Kidney (tissue), 14 donors: Measurements from ENCODE around the gene SMG6. TPM values are rescaled to one million over a fixed set of nuclear protein-coding genes. Genes with fewer than 3 reads are reported as not detected.

Experiments used
- DNase-seq, 5 donors: peaks; one replicate each; pipeline ENCODE4 v3.0.0-alpha.2; 2013 to 2020
- FAIRE-seq: peaks from 2 replicates; lab custom pipeline; 2012; peaks lifted over from hg19 to GRCh38; lab: Jason Lieb, UNC
- H3K27ac ChIP-seq, 2 donors: one replicate each; pipeline ENCODE4 v1.7.0; 2013; ENCODE audit warnings: low read depth in 2 of 2, low read length in 2 of 2, inconsistent platforms in 1 of 2
- H3K27me3 ChIP-seq: one replicate; pipeline ENCODE4 v1.7.1; 2013; ENCODE audit warnings: low read length, inconsistent platforms; ENCODE audit not compliant: control insufficient read depth, insufficient read depth
- H3K36me3 ChIP-seq, 3 donors: one replicate each; pipeline versions ENCODE4 v1.7.0 to v1.7.1; 2013; ENCODE audit warnings: low read length in 3 of 3, control low read depth in 1 of 3, inconsistent platforms in 1 of 3; ENCODE audit not compliant: insufficient read depth in 3 of 3, control insufficient read depth in 2 of 3
- H3K4me1 ChIP-seq, 3 donors: one replicate each; pipeline versions ENCODE4 v1.7.0 to v1.7.1; 2013; ENCODE audit warnings: low read length in 3 of 3, inconsistent platforms in 1 of 3, low read depth in 1 of 3; ENCODE audit not compliant: control insufficient read depth in 2 of 3, insufficient read depth in 2 of 3
- H3K4me3 ChIP-seq, 3 donors: one replicate each; pipeline versions ENCODE4 v1.7.0 to v1.8.1; 2013; ENCODE audit warnings: low read length in 3 of 3, control low read depth in 1 of 3, inconsistent platforms in 1 of 3
- H3K9ac ChIP-seq, 3 donors: one replicate each; pipeline versions ENCODE4 v1.7.0 to v1.7.1; 2013; ENCODE audit warnings: low read length in 3 of 3, control low read depth in 1 of 3, inconsistent platforms in 1 of 3
- H3K9me3 ChIP-seq, 3 donors: one replicate each; pipeline versions ENCODE4 v1.7.0 to v1.7.1; 2013; ENCODE audit warnings: low read length in 3 of 3, control low read depth in 1 of 3, inconsistent platforms in 1 of 3; ENCODE audit not compliant: control insufficient read depth in 2 of 3, insufficient read depth in 1 of 3
- intact Hi-C: fragments of 100-400 bp; cut with DNase I; formaldehyde crosslinking; loops from one replicate; pipeline ENCODE4 v1.11.1; 2022
- polyA plus RNA-seq: library from polyadenylated mRNA; stranded (reverse); fragments of 350-450 nt; fragmentation: Illumina TruSeq; extraction: RNeasy Lipid Tissue Mini Kit (QIAGEN cat#74804); gene quantifications from one replicate; pipeline ENCODE4 v1.2.3, GENCODE V29; 2014; ENCODE audit warnings: low read depth, low replicate concordance; ENCODE audit not compliant: insufficient read depth
- total RNA-seq: library from RNA; stranded (reverse); fragmentation: NEBNext Ultra II Directional; extraction: Animal tissue kit (Norgen Biotek cat#: 25700); gene quantifications from one replicate; pipeline ENCODE4 v1.2.1, GENCODE V29; 2021
- TF ChIP-seq, protein P1 (sequence below): IDR thresholded peaks from 3 replicates; pipeline ENCODE4 v1.5.1; 2012; ENCODE audit warnings: mild to moderate bottlenecking, moderate library complexity, borderline replicate concordance; ENCODE audit not compliant: insufficient read depth; ENCODE audit errors: extremely low read depth
- donor health status: control.
- donor health status: control.
- donor health status: control.
- donor health status: control.
- donor health status: control.
- donor health status: DM: yes; HTN: yes; CAD: no.
- donor health status: Normal renal cell carcinoma (clear cell type).

SMG6 gene
- total and polyA plus RNA-seq, 2 donors from 2014 or later: 20.6 to 37.3 TPM

DNA sequence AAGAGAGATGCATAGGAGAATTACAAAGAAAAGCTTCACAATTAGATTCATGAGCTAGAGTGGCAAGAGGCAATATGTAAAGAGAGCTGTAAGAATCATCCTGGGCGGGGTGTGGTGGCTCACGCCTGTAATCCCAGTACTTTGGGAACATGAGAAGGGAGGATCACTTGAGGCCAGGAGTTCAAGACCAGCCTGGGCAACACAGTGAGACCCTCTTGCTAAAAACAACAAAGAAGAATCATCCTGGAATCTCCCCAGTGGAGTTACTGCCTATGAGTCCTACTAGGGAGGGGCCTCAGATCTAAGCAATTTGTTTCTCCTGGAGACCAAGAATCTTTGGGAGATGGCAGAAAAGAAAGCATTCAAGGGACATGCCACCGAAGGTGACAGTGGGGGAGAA, 129.6 kb downstream of the SMG6 start:
- intact Hi-C loops: no loop called here

DNA sequence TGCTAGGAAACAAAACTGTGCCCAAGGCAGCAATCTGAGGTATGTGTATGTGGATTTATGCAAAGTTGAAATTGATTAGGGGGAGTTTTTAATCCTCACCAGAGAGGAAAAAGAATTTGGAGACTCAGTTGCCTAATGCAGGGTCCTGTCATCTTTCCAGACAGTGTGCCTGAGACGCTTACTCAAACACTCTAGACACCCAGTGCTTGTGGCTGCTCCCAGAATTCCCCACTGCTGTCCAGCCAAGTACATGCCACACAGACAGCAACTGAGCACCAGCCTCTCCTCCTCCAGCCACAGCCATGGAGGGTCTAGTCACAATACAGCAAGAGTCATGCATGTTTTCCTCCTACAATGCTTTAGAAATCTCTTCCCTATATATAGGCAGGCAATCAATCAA, 130.6 kb downstream of the SMG6 start:
- Histone ChIP-seq H3K9me3 (no peaks in the 10 kb centered on the region), H3K4me3 (no peak overlapping the region), H3K9ac (peak overlapping the region in 1 of 3 donors; percentile 48), H3K27me3 (no peaks in the 10 kb centered on the region), H3K36me3 (no peaks in the 10 kb centered on the region), H3K4me1 (peaks cover 31 to 54% (median 40%) of the 10 kb centered on the region in 3 donors), H3K27ac (peak overlapping the region; percentile 65 to 74)
- intact Hi-C loops: no loop called here
- TF ChIP-seq, protein P1, sequence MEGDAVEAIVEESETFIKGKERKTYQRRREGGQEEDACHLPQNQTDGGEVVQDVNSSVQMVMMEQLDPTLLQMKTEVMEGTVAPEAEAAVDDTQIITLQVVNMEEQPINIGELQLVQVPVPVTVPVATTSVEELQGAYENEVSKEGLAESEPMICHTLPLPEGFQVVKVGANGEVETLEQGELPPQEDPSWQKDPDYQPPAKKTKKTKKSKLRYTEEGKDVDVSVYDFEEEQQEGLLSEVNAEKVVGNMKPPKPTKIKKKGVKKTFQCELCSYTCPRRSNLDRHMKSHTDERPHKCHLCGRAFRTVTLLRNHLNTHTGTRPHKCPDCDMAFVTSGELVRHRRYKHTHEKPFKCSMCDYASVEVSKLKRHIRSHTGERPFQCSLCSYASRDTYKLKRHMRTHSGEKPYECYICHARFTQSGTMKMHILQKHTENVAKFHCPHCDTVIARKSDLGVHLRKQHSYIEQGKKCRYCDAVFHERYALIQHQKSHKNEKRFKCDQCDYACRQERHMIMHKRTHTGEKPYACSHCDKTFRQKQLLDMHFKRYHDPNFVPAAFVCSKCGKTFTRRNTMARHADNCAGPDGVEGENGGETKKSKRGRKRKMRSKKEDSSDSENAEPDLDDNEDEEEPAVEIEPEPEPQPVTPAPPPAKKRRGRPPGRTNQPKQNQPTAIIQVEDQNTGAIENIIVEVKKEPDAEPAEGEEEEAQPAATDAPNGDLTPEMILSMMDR: no peak
- FAIRE-seq (no peak), DNase-seq (no peak)

More for the DNA sequence above, 129.6 kb downstream of the SMG6 start:
- DNase-seq (peak in 1 of 5 donors; percentile 32), FAIRE-seq (no peak)
- no peaks in the 10 kb centered on the region for H3K36me3 ChIP-seq
- TF ChIP-seq, protein P1: no peak
- H3K27ac ChIP-seq: peak overlapping the region; percentile 38 to 69
- no peak overlapping the region for H3K4me3 ChIP-seq
- H3K9ac ChIP-seq: peak overlapping the region in 1 of 3 donors; percentile 30
- no peaks in the 10 kb centered on the region for H3K9me3 ChIP-seq
- H3K4me1 ChIP-seq: peaks cover 41 to 58% (median 47%) of the 10 kb centered on the region in 3 donors
- H3K27me3 ChIP-seq: no peaks in the 10 kb centered on the region

DNA sequence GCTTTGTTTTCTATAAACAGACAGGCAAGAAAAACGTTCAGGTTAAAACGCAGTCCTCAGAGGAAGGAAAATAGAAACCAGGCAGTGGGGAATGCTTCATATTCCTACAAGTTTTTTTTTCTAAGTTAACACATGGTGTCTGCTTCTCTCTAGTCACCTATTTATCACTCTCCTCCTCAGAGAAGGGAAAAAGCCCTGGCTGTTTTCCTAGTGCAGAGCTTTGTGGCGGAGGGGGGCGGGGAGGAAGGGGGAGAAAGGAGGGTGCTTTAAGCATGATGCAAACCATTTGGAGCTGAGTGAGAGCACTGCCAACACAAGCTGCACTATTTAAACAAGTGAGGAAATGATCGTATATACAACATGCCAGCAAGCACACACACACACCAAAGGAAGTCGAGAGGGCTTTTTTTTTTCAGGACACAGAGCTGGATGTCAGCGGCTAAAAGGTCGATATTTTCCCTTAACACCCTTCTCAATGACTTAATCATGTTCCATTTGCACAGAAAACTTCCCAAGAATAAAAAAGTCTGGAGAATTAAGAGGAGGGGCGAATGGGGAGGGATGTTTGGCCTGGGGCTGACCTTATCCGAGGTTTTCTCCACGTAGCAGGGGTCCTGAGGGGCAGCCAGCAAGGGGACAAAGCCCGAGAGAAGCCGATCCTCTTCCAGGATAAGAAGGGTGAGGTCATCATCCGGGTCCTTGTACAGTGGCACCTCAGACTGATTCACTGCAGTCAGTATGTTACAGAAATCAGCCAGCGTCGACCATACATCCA, 131.3 kb downstream of the SMG6 start:
- Histone ChIP-seq H3K27ac (peak overlapping the region; percentile 65 to 77), H3K9me3 (no peaks in the 10 kb centered on the region), H3K4me3 (no peak overlapping the region), H3K4me1 (peaks cover 26 to 46% (median 32%) of the 10 kb centered on the region in 3 donors), H3K36me3 (no peaks in the 10 kb centered on the region), H3K9ac (peak overlapping the region; percentile 3 to 48 (median 13)), H3K27me3 (no peaks in the 10 kb centered on the region)
- TF ChIP-seq, protein P1: no peak
- FAIRE-seq (no peak), DNase-seq (peak; percentile 82 to 97 (median 85))
- intact Hi-C loops: no loop called here
